Left kidney (tissue), 2 donors: ENCODE measurements around the gene C8A. TPM values are rescaled to one million over a fixed set of nuclear protein-coding genes. Genes with fewer than 3 reads are reported as not detected.

Experiments used
- DNase-seq: peaks from one replicate; pipeline ENCODE4 v3.0.0-alpha.2; 2013
- polyA plus RNA-seq: library from polyadenylated mRNA; unstranded; fragments of 120-200 nt; gene quantifications from one replicate; pipeline ENCODE4 v1.2.1, GENCODE V29; 2013; ENCODE audit not compliant: insufficient read length

Gene C8A
- polyA plus RNA-seq, 1 donor = not detected

DNA sequence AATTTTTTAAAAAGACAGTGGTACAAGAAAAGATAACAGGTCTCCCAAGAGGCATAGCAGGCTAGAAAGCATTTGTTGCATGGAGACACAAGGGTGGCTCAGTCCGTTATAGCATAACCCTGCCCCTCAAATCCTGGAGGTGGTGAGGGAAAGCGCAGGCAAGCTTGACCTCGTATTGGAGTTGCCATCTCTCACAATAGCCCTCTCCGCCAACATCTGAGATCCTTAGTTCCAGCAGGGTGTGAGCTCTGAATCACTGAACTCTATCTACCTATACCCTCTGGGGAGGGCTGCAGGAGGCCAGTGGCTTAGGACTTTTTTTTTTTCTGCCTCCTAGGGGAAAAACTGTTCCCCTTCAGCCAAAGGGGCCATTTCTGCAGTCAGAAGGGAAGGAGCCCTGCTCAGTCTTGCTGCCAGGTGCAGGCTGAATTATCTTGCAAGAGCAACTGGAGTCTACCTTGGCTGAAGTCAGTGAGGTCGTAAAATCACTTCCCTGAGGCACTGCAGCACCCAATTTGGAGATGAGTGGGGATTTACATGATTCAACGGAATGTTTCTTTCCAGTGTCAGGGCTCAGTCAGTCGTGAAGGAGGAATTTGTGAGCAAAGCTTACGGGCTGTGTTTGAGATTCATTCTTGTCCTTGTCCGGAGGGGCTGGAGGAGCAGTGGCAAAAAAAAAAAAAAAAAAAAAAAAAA lies 17.2 kb upstream of the C8A start:
- peak; percentile 31 for DNase-seq

GRCh38 chr1:56838759-56839158 lies 15.8 kb upstream of the C8A start:
- no peak for DNase-seq

- no peak for DNase-seq
These were observed 11.1 kb upstream of the C8A start for GRCh38 chr1:56843544-56843943.

DNA sequence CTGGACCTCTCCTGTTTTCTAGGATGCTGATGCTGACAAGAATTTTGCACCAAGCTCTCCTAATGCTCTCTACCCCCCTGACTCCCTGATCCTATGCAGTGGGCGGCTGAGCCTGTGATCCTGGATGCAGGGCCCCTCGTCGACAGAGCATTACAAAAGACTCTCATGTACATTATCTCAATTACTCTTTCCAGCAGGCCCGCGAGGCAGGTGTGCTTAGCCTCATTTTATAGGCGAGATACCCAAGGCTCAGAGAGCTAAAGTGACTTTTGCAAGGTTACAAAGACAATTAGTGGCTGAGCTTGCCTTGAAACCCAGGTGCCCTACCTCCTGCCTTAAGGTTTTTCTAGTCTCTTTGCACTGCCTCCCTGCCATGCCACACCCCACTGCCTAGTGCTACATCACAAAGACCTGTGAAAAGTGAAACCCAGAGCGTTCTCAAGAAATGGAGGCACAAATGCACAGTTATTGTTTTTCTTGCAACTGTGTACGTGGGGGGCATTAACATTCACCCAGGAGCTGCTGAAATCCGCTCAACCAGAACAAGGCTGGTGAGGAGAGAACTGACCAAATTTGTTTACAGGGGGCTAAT lies 10.0 kb upstream of the C8A start:
- DNase-seq = no peak

GRCh38 chr1:56845343-56845742 lies 9.3 kb upstream of the C8A start:
- DNase-seq = no peak

GRCh38 chr1:56849750-56850149 lies 4.8 kb upstream of the C8A start:
- DNase-seq = no peak

DNA sequence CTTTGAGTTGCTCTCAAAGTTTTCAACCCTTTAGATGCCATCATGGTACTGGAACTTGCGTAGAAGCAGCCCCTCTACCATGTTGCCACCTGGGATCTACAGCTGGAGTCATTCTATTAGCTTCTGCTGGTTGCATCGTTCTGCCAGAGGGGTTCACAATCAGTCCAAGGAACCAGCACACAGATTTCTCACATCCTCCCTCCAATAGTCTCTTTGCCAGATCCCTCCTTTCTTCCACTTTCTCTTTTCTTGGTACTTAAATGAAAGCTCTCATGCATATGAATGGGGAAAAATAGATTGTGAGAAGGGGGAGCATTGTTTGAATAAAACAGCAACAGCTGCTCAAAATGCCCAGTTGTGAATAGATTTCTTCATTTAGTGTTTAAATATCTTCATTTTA lies 4.2 kb upstream of the C8A start:
- DNase-seq = no peak

- no peak for DNase-seq
These were observed 3.7 kb upstream of the C8A start for GRCh38 chr1:56850922-56851321.

DNA sequence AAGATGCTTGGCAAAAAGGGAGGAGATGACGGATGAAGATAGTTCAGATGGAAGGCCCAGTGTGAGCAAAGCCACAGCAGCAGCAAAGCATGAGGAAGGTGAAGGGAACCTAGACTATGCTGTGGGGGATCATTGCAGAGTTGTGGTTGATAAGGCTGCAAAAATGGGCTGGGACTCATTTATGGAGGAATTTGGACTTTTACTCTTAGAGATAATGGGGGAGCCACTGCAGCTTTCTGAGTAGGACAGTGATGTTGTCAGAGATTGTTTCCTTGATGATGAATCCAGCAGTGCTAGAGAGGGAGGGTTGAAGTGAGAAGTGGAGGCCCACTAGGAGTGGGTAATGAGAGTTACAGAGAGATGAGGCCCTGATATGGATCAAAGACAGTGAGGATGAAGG lies 2.1 kb upstream of the C8A start:
- no peak for DNase-seq

DNA sequence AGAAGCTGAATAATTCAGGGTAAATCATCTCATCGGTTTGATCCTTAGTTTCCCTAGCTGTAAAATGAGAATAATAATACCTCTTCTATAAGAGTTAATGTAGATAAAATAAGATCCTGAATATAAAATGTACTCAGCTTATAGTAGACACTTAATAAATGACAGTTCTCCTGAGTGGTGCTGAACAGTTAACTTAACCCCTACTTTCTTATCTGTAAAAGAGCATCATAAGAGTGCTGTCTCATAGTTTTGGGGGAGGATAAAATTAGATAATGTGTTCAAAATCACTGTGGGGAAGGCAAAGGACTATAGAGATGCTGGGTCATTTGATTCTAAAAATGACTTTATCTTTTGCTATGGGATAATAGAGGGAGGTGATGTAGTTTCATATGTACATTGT lies 593 bp downstream of the C8A start:
- DNase-seq = no peak

- DNase-seq = no peak
These were observed 1.6 kb downstream of the C8A start for GRCh38 chr1:56856186-56856585.

- DNase-seq = no peak
These were observed 4.7 kb downstream of the C8A start for GRCh38 chr1:56859287-56859686.

- no peak for DNase-seq
These were observed 8.8 kb downstream of the C8A start for GRCh38 chr1:56863265-56863992.

DNA sequence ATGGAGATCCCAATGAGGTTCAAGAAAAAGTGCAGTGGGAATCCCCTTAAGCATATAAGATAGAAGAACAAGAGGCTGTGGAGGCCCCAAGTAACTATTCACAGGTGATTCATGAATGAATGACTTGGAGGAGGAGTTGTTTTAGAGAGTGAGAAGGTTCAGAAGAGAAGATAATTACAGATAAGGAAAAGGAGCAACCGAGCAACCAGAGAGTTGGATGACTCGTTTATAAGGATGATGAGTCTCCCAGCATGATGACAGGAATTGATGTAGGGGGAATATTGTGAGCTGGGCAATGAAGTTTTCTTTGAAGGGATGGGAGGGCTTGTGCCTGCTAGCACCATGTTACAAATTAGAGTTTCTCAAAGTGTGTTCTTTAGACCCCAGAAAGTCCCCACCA lies 9.8 kb downstream of the C8A start:
- no peak for DNase-seq

DNA sequence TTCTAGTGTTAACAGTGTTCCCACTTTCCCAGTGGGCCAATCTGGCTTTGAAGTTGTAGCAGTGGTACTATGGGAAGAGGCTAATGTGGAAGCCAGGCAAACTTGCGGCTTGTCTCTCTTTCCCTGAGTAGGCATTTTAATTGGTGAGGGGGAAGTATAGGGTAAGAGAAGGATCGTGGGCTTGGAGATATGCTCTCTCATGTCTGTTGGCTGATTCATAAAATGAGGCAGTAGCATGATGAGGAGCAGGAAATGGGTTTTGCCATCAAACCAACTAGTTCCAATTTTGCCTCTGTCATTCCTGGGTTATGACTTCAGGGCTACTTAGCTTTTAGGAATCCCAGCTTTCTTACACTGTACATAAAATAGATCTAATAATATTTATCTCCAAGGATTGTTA lies 12.1 kb downstream of the C8A start:
- no peak for DNase-seq

GRCh38 chr1:56867491-56867890 lies 12.9 kb downstream of the C8A start:
- no peak for DNase-seq

DNA sequence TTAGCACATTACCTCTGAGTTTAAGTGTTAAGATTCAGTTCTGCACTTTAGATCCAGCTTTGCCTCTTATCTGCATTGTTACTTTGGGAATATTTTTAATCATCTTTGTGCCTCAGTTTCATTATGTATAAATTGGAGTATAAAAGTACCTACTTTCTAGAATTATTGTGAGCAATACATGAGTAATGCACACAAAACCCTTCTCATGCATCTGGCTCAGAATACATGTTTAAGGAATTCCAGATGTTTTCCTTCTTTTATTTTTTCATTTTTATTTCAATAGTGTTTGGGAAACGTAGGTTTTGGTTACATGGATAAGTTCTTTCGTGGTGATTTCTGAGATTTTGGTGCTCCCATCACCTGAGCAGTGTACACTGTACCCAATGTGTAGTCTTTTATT lies 14.2 kb downstream of the C8A start:
- DNase-seq = no peak

GRCh38 chr1:56872597-56872996 lies 18.0 kb downstream of the C8A start:
- DNase-seq = no peak

DNA sequence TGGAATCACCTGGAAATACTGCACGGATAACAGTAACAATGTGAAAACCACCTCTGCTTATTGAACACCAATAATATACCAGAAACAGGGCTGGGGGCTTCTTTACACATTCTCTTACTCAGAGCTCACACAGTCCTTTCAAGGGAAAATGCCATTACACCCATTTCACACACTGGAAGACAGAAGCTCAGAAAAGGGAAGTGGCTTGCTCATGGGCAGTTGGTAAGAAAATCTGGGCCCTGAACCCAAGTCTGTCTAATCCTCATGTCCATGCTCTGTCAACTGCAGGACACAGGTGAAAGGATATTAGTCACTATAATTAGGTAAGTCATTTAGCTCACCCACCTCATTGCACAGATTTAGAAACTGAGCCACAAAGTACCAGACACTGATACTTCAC lies 18.6 kb downstream of the C8A start:
- DNase-seq = no peak

DNA sequence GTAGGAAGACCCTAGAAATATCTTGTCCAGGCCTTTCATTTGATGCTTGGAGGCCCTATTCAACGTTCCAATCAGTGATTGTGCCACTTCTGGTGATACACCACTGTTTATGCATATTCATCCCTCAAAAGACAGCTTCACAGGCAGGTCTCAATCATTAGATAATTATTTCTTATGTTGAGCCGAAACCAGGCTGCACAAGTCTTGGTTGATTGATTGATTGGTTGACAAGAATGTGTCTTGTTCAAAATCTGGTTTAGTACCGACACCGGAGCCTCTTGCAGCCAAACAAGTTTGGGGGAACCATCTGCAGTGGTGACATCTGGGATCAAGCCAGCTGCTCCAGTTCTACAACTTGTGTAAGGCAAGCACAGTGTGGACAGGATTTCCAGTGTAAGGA lies 20.1 kb downstream of the C8A start:
- no peak for DNase-seq

DNA sequence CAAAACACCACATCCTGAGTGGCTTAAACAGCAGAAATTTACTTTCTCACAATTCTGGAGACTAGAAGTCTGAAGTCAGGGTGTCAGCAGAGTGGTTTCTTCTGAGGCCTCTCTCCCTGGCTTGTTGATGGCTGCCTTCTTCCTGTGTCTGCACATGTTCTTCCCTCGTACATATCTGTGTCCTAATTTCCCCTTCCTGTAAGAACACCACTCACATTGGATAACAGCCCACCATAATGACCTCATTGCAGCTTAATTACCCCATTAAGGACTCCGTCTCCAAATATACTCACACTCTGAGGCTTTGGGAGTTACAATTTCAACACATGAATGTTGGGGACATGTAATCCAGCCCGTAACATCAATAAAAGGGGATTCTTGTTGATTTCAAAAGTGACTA lies 23.4 kb downstream of the C8A start:
- DNase-seq = no peak

- no peak for DNase-seq
These were observed 26.2 kb downstream of the C8A start for GRCh38 chr1:56880774-56881173.

- no peak for DNase-seq
These were observed 26.8 kb downstream of the C8A start for GRCh38 chr1:56881417-56881816.

DNA sequence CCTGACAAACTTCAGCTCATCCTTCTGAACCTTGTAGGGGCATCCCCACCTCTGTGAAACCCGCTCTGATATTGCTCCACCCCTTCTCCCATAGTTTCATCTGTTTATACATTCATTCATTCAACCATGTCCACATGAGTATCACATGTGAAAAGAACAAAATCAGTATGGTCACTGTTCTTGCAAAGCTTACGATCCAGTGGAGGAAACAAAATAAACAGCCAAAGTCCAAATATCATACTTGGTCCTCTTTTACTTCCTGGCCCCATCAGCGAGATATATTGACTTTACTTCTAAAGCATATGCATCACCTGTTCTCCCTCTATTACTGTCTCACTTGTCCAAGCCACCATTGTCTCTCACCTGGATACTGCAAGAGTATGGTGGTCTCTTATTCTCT lies 35.6 kb downstream of the C8A start:
- no peak for DNase-seq
